ENCODE measurements around the gene UPF2. TPM values are rescaled to one million over a fixed set of nuclear protein-coding genes. Genes with fewer than 3 reads are reported as not detected.
"Not testable (repeated sequence)": the region's sequence is repeated elsewhere in the genome, so short reads cannot be mapped to it uniquely, and the experiment has no call there.

Gene UPF2
- 10 to 100 TPM; 26.1 to 31.0 (median 30.3) TPM for total RNA-seq

- no peaks in the 10 kb centered on the region for H3K9me3 Mint-ChIP-seq
- DNase-seq = peak; percentile 96
- H3K4me1 Mint-ChIP-seq (ENCODE audit: low read depth) = peaks cover 34% of the 10 kb centered on the region
- peak within 1 kb of the TSS; percentile 97 for H3K4me3 Mint-ChIP-seq
- no peaks in the 10 kb centered on the region for H3K36me3 Mint-ChIP-seq (ENCODE audit: insufficient read depth)
- H3K27me3 Mint-ChIP-seq (ENCODE audit: low read depth) = no peaks in the 10 kb centered on the region
- ATAC-seq = peak; percentile 86 to 87
Observed at GRCh38 chr10:12042797-12043651, at the start of gene UPF2. Gene UPF2, minus strand, starts transcription at chr10:12042809. Its CDS starts 7,386 bp downstream, at chr10:12035423.

- Mint-ChIP-seq H3K9me3 (no peaks in the 10 kb centered on the region), H3K27me3 (ENCODE audit: low read depth) (no peaks in the 10 kb centered on the region), H3K4me3 (no peak overlapping the region), H3K4me1 (ENCODE audit: low read depth) (no peaks in the 10 kb centered on the region), H3K36me3 (ENCODE audit: insufficient read depth) (peaks cover 31% of the 10 kb centered on the region)
- DNase-seq (no peak), ATAC-seq (no peak)
Observed at GRCh38 chr10:12091421-12091820, 48.8 kb upstream of the UPF2 start.

- H3K27me3 Mint-ChIP-seq (ENCODE audit: low read depth) = no peaks in the 10 kb centered on the region
- DNase-seq = no peak
Observed at GRCh38 chr10:12088919-12089318, 46.3 kb upstream of the UPF2 start.

GRCh38 chr10:12081879-12082557 is 39.4 kb upstream of the UPF2 start:
- H3K4me3 Mint-ChIP-seq = no peak overlapping the region
- DNase-seq (no peak), ATAC-seq (no peak)
- H3K36me3 Mint-ChIP-seq (ENCODE audit: insufficient read depth) = peaks cover 15% of the 10 kb centered on the region
- peaks cover 5% of the 10 kb centered on the region for H3K4me1 Mint-ChIP-seq (ENCODE audit: low read depth)
- H3K9me3 Mint-ChIP-seq = no peaks in the 10 kb centered on the region
- no peaks in the 10 kb centered on the region for H3K27me3 Mint-ChIP-seq (ENCODE audit: low read depth)

More at GRCh38 chr10:12088919-12089318, 46.3 kb upstream of the UPF2 start:
- H3K36me3 Mint-ChIP-seq (ENCODE audit: insufficient read depth) = peaks cover 30% of the 10 kb centered on the region
- no peak overlapping the region for H3K4me3 Mint-ChIP-seq
- ATAC-seq = no peak
- H3K4me1 Mint-ChIP-seq (ENCODE audit: low read depth) = no peaks in the 10 kb centered on the region
- no peaks in the 10 kb centered on the region for H3K9me3 Mint-ChIP-seq

- no peaks in the 10 kb centered on the region for H3K27me3 Mint-ChIP-seq (ENCODE audit: low read depth)
- DNase-seq (no peak), ATAC-seq (no peak)
- H3K9me3 Mint-ChIP-seq = no peaks in the 10 kb centered on the region
- no peak overlapping the region for H3K4me3 Mint-ChIP-seq
- H3K4me1 Mint-ChIP-seq (ENCODE audit: low read depth) = peaks cover 5% of the 10 kb centered on the region
- peaks cover 11% of the 10 kb centered on the region for H3K36me3 Mint-ChIP-seq (ENCODE audit: insufficient read depth)
Observed at GRCh38 chr10:12081470-12081869, 38.9 kb upstream of the UPF2 start.

- Mint-ChIP-seq H3K27me3 (ENCODE audit: low read depth) (no peaks in the 10 kb centered on the region), H3K36me3 (ENCODE audit: insufficient read depth) (peaks cover 7% of the 10 kb centered on the region), H3K4me1 (ENCODE audit: low read depth) (peaks cover 5% of the 10 kb centered on the region), H3K9me3 (no peaks in the 10 kb centered on the region), H3K4me3 (no peak overlapping the region)
- no peak for DNase-seq
- ATAC-seq = no peak
Observed at GRCh38 chr10:12077580-12078180, 35.1 kb upstream of the UPF2 start.

GRCh38 chr10:12073526-12073925 is 30.9 kb upstream of the UPF2 start:
- Mint-ChIP-seq H3K4me3 (no peak overlapping the region), H3K9me3 (no peaks in the 10 kb centered on the region), H3K4me1 (ENCODE audit: low read depth) (peaks cover 17% of the 10 kb centered on the region), H3K36me3 (ENCODE audit: insufficient read depth) (peaks cover 5% of the 10 kb centered on the region), H3K27me3 (ENCODE audit: low read depth) (no peaks in the 10 kb centered on the region)
- ATAC-seq (no peak), DNase-seq (no peak)

- H3K27me3 Mint-ChIP-seq (ENCODE audit: low read depth); ATAC-seq; H3K4me3 Mint-ChIP-seq; DNase-seq; H3K9me3 Mint-ChIP-seq; H3K36me3 Mint-ChIP-seq (ENCODE audit: insufficient read depth): not testable (repeated sequence)
- peaks cover 18% of the 10 kb centered on the region for H3K4me1 Mint-ChIP-seq (ENCODE audit: low read depth)
Observed at GRCh38 chr10:12071441-12071840, 28.8 kb upstream of the UPF2 start.

- Mint-ChIP-seq H3K4me1 (ENCODE audit: low read depth) (peaks cover 18% of the 10 kb centered on the region), H3K27me3 (ENCODE audit: low read depth) (no peaks in the 10 kb centered on the region), H3K36me3 (ENCODE audit: insufficient read depth) (no peaks in the 10 kb centered on the region), H3K4me3 (peak within 1 kb of the TSS; percentile 88), H3K9me3 (no peaks in the 10 kb centered on the region)
- peak; percentile 100 for ATAC-seq
- peak; percentile 99 for DNase-seq
Observed at GRCh38 chr10:12068449-12069269, 26.1 kb upstream of the UPF2 start, which contains the start of gene DHTKD1. Gene DHTKD1, plus strand, starts transcription at chr10:12068954. Its CDS starts 80 bp downstream, at chr10:12069034.

GRCh38 chr10:12067336-12067735 is 24.7 kb upstream of the UPF2 start:
- no peak overlapping the region for H3K4me3 Mint-ChIP-seq
- H3K36me3 Mint-ChIP-seq (ENCODE audit: insufficient read depth) = no peaks in the 10 kb centered on the region
- H3K9me3 Mint-ChIP-seq = no peaks in the 10 kb centered on the region
- H3K4me1 Mint-ChIP-seq (ENCODE audit: low read depth) = peaks cover 18% of the 10 kb centered on the region
- ATAC-seq (no peak), DNase-seq (no peak)
- H3K27me3 Mint-ChIP-seq (ENCODE audit: low read depth) = no peaks in the 10 kb centered on the region

- peaks cover 3% of the 10 kb centered on the region for H3K4me1 Mint-ChIP-seq (ENCODE audit: low read depth)
- no peaks in the 10 kb centered on the region for H3K9me3 Mint-ChIP-seq
- ATAC-seq (no peak), DNase-seq (no peak)
- H3K36me3 Mint-ChIP-seq (ENCODE audit: insufficient read depth) = no peaks in the 10 kb centered on the region
- peaks cover 2% of the 10 kb centered on the region for H3K27me3 Mint-ChIP-seq (ENCODE audit: low read depth)
- no peak overlapping the region for H3K4me3 Mint-ChIP-seq
Observed at GRCh38 chr10:12063483-12063818, 20.8 kb upstream of the UPF2 start.

GRCh38 chr10:12062754-12063482 is 20.3 kb upstream of the UPF2 start:
- H3K36me3 Mint-ChIP-seq (ENCODE audit: insufficient read depth) = no peaks in the 10 kb centered on the region
- no peak for ATAC-seq
- no peaks in the 10 kb centered on the region for H3K9me3 Mint-ChIP-seq
- H3K4me1 Mint-ChIP-seq (ENCODE audit: low read depth) = no peaks in the 10 kb centered on the region
- no peak for DNase-seq
- no peak overlapping the region for H3K4me3 Mint-ChIP-seq
- peaks cover 2% of the 10 kb centered on the region for H3K27me3 Mint-ChIP-seq (ENCODE audit: low read depth)

- Mint-ChIP-seq H3K36me3 (ENCODE audit: insufficient read depth) (no peaks in the 10 kb centered on the region), H3K4me3 (no peak overlapping the region), H3K27me3 (ENCODE audit: low read depth) (peaks cover 2% of the 10 kb centered on the region), H3K9me3 (no peaks in the 10 kb centered on the region), H3K4me1 (ENCODE audit: low read depth) (no peaks in the 10 kb centered on the region)
- DNase-seq = no peak
- ATAC-seq = no peak
Observed at GRCh38 chr10:12061124-12061523, 18.5 kb upstream of the UPF2 start.
